GM12878 (cell line): ENCODE data around the gene THRA. TPM values are rescaled to one million over a fixed set of nuclear protein-coding genes. Genes with fewer than 3 reads are reported as not detected.

Experiments
- ATF7 ChIP-seq: fragments of 450-650 bp; IDR thresholded peaks from 2 replicates; pipeline ENCODE4 v1.6.1; 2016; ENCODE audit warnings: low read depth, mild to moderate bottlenecking
- CREB1 ChIP-seq: IDR thresholded peaks from 2 replicates; pipeline ENCODE4 v1.6.1; 2012; ENCODE audit warnings: low read depth, mild to moderate bottlenecking, inconsistent platforms
- CREM ChIP-seq: IDR thresholded peaks from 2 replicates; pipeline ENCODE4 v1.6.1; 2014; ENCODE audit warnings: antibody characterized with exemption, low read depth
- GABPA ChIP-seq: IDR thresholded peaks from 2 replicates; pipeline ENCODE4 v1.6.1; 2014; ENCODE audit warnings: antibody characterized with exemption, low read depth, mild to moderate bottlenecking, inconsistent platforms
- MTA2 ChIP-seq: fragments of 450-650 bp; IDR thresholded peaks from 2 replicates; pipeline ENCODE4 v1.6.1; 2016; ENCODE audit warnings: low read depth, mild to moderate bottlenecking, moderate library complexity
- RAD21 ChIP-seq: IDR thresholded peaks from 2 replicates; pipeline ENCODE4 v1.6.1; 2011; ENCODE audit warnings: mild to moderate bottlenecking, low read depth, low read length, moderate library complexity; ENCODE audit not compliant: insufficient read depth
- SMAD1 ChIP-seq: fragments of 450-650 bp; IDR thresholded peaks from 2 replicates; pipeline ENCODE4 v1.6.1; 2018; ENCODE audit warnings: mild to moderate bottlenecking, low read depth; ENCODE audit not compliant: partially characterized antibody
- SREBF1 ChIP-seq: IDR thresholded peaks from 2 replicates; pipeline ENCODE4 v1.6.1; 2012; ENCODE audit warnings: mild to moderate bottlenecking, low read length
- SREBF2 ChIP-seq: IDR thresholded peaks from 2 replicates; pipeline ENCODE4 v1.6.1; 2012; ENCODE audit warnings: mild to moderate bottlenecking, low read length
- STAT1 ChIP-seq: fragments of 450-650 bp; conservative IDR thresholded peaks from 2 replicates; pipeline ENCODE4 v1.6.1; 2014; ENCODE audit warnings: antibody characterized with exemption, mild to moderate bottlenecking
- polyA plus RNA-seq, 11 experiments: library from polyadenylated mRNA; depleted of rRNA in 4 of 11; unstranded in 6 of 11; stranded (reverse) in 5 of 11; fragments of >200 nt; fragmentation: Nextera tagmentation in 4 of 11; fragmentation: Illumina TruSeq in 1 of 11; extraction: Ambion mirVana in 4 of 11; extraction: Trizol in 1 of 11; gene quantifications; 1 replicate in 1 of 11; 2 replicates in 10 of 11; pipeline versions ENCODE4 v1.2.1 to v1.2.3, GENCODE V29; 2011 to 2016; ENCODE audit warnings: inconsistent platforms in 2 of 11, missing spikeins in 2 of 11, low read depth in 1 of 11
- total RNA-seq, 4 experiments: library from RNA; depleted of rRNA in 3 of 4; stranded (reverse); fragments of >200 nt in 3 of 4; fragmentation: Illumina TruSeq in 1 of 4; extraction: Trizol in 1 of 4; gene quantifications; 2 replicates each; pipeline versions ENCODE4 v1.2.1 to v1.2.3, GENCODE V29; 2013 to 2021
- TF ChIP-seq, protein P1 (sequence below): fragments of 450-650 bp; IDR thresholded peaks from 2 replicates; pipeline ENCODE4 v1.6.1; 2018; ENCODE audit warnings: borderline replicate concordance, mild to moderate bottlenecking; ENCODE audit not compliant: partially characterized antibody
- TF ChIP-seq, protein P2 (sequence below): IDR thresholded peaks from 2 replicates; pipeline ENCODE4 v1.6.1; 2012; ENCODE audit warnings: low read depth, low read length, improper control_type of control experiment

Gene THRA
- total and polyA plus RNA-seq, 10 of the 15 experiments (the other 5 are each of a cell fraction or from before 2014, with no cell fraction given), result 0.03 to 2.0 (median 0.64) TPM

DNA sequence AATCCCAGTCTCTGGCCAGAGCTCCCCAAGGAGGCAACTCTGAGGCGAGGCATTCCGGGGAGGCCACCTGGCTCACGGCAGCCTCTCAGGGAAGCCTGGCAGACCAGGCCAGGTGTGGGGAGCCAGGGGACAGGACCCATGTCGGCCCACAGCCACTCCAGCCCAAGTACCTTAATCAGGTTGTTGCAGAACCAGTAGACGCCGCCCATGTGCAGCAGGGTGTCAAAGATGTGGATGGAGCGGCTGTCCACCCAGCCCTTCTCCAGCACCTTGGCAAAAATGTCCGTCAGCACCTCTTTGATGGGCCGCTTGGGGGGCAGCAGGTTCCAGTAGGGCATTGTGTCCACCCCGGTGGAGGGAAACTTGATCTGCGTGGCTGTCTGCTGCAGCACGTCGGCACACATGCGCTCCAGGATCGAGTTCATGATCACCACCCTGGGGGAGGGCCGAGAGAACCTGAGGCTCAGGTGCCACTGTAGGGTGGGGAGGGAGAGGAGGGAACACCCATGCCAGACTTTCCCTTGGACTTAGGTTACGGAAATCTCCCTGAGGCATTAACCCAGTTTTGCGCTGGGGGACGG, 39.7 kb upstream of the THRA start (continued):
- TF ChIP-seq RAD21, result no peak
- TF ChIP-seq CREM, result no peak
- TF ChIP-seq SREBF1, result no peak
- TF ChIP-seq, protein P1, sequence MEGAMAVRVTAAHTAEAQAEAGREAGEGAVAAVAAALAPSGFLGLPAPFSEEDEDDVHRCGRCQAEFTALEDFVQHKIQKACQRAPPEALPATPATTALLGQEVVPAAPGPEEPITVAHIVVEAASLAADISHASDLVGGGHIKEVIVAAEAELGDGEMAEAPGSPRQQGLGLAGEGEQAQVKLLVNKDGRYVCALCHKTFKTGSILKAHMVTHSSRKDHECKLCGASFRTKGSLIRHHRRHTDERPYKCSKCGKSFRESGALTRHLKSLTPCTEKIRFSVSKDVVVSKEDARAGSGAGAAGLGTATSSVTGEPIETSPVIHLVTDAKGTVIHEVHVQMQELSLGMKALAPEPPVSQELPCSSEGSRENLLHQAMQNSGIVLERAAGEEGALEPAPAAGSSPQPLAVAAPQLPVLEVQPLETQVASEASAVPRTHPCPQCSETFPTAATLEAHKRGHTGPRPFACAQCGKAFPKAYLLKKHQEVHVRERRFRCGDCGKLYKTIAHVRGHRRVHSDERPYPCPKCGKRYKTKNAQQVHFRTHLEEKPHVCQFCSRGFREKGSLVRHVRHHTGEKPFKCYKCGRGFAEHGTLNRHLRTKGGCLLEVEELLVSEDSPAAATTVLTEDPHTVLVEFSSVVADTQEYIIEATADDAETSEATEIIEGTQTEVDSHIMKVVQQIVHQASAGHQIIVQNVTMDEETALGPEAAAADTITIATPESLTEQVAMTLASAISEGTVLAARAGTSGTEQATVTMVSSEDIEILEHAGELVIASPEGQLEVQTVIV, result no peak
- no peak for TF ChIP-seq GABPA
- no peak for TF ChIP-seq ATF7
- no peak for TF ChIP-seq STAT1
- TF ChIP-seq, protein P2, sequence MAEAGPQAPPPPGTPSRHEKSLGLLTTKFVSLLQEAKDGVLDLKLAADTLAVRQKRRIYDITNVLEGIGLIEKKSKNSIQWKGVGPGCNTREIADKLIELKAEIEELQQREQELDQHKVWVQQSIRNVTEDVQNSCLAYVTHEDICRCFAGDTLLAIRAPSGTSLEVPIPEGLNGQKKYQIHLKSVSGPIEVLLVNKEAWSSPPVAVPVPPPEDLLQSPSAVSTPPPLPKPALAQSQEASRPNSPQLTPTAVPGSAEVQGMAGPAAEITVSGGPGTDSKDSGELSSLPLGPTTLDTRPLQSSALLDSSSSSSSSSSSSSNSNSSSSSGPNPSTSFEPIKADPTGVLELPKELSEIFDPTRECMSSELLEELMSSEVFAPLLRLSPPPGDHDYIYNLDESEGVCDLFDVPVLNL, result no peak
- TF ChIP-seq SREBF2, result no peak
- TF ChIP-seq CREB1, result no peak
- TF ChIP-seq SMAD1, result no peak
- no peak for TF ChIP-seq MTA2
